ENCODE data around the gene C5AR2. TPM values are rescaled to one million over a fixed set of nuclear protein-coding genes. Genes with fewer than 3 reads are reported as not detected.
A peak's percentile ranks its signal among the peaks of the same experiment; 100 is the strongest.
"Not testable (repeated sequence)": the region's sequence is repeated elsewhere in the genome, so short reads cannot be mapped to it uniquely, and the experiment has no call there.

The C5AR2 gene
- total RNA-seq, 1 experiment from 2014 or later, result not detected

DNA sequence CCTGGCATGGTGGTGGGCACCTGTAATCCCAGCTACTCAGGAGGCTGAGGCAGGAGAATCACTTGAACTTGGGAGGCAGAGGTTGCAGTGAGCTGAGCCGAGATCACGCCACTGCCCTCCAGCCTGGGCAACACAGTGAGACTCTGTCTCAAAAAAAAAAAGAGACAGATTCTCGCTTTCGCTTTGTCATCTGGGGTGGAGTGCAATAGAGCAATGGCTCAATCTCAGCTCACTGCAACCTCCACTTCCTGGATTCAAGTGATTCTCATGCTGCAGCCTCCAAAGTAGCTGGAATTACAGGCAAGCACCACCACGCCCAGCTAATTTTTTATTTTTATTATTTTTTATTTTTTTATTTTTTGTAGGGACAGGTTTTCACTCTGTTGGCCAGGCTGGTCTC is 56.7 kb downstream of the C5AR2 start:
- DNase-seq; H2AFZ ChIP-seq (ENCODE audit: low read length); H3K9ac ChIP-seq (ENCODE audit: low read length); H3K9me2 ChIP-seq (replicated peaks; ENCODE audit: insufficient read depth, low read length); H3K79me2 ChIP-seq (ENCODE audit: low read length); H3K27me3 ChIP-seq (ENCODE audit: low read length); H3K27ac ChIP-seq (ENCODE audit: low read length); H4K20me1 ChIP-seq (ENCODE audit: insufficient read depth, low read depth, low read length); H3K36me3 ChIP-seq (ENCODE audit: insufficient read depth, low read length); H3K4me2 ChIP-seq (ENCODE audit: low read depth, low read length, poor library complexity, severe bottlenecking); H3K4me3 ChIP-seq (ENCODE audit: low read length); H3K4me1 ChIP-seq (ENCODE audit: low read length); H3K9me3 ChIP-seq (ENCODE audit: low read length): not testable (repeated sequence)

DNA sequence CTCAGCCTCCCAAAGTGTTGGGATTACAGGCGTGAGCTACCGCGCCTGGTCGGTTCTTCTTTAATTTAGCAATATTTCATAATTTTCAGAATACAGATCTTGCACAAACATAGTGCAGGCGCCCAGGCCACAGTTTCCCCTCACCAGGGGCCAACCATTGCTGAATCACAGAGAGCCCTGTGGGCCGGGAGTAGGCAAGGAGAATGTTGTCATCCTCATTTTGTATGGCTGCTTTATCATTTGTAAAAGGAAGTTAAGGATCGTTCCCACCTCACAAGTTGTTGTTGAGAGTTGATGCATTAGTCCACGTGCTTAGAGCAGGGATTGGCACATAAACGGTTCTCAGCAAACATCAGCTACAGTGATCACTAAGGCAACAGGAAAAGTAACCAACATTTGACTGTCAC is 57.2 kb downstream of the C5AR2 start:
- H4K20me1 ChIP-seq (ENCODE audit: insufficient read depth, low read depth, low read length), result no peaks in the 10 kb centered on the region
- no peaks in the 10 kb centered on the region for H3K36me3 ChIP-seq (ENCODE audit: insufficient read depth, low read length)
- no peaks in the 10 kb centered on the region for H3K9me2 ChIP-seq (replicated peaks; ENCODE audit: insufficient read depth, low read length)
- H3K4me2 ChIP-seq (ENCODE audit: low read depth, low read length, poor library complexity, severe bottlenecking), result no peak overlapping the region
- H3K9ac ChIP-seq (ENCODE audit: low read length), result no peak overlapping the region
- H3K27me3 ChIP-seq (ENCODE audit: low read length), result no peaks in the 10 kb centered on the region
- peaks cover 5% of the 10 kb centered on the region for H3K4me1 ChIP-seq (ENCODE audit: low read length)
- no peaks in the 10 kb centered on the region for H3K79me2 ChIP-seq (ENCODE audit: low read length)
- no peak overlapping the region for H3K4me3 ChIP-seq (ENCODE audit: low read length)
- no peak overlapping the region for H2AFZ ChIP-seq (ENCODE audit: low read length)
- no peak overlapping the region for H3K27ac ChIP-seq (ENCODE audit: low read length)
- no peak for DNase-seq
- H3K9me3 ChIP-seq (ENCODE audit: low read length), result no peaks in the 10 kb centered on the region

DNA sequence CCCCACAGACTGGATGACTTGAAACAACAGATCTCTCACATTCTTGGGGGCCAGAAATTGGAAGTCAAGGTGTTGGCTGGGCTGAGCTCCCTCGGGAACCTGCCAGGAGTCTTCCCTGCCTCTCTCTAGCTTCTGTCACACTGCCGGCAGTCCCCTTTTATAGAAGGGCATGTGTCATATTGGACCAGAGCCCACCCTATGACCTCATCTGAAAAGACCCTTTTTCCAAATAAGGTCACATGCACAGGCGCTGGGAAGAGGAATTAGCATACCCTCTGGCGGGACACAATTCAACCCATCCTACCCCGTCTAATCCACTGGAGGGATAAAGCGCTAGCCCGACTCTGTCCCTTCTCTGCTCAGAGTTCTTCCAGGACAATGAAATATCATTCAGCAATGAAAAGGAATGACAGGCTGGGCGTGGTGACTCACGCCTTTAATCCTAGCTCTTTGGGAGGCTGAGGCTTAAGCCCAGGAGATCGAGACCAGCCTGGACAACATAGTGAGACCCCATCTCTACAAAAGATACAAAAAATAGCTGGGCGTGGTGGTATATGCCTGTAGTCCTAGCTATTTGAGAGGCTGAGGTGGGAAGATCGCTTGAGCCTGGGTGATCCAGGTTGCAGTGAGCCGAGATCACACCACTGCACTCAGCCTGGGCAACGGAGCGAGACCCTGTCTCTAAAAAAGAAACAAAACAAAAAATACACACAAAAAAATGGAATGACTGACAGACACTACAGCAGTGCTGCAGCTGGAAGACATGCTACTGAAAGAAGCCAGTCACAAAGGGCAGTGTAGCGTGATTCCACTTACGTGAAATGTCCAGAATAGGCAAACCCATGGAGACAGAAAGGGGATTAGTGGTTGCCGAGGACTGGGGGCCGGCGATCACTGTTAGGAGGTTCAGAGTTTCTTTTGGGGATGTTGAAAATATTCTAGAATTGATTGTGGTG is 58.8 kb downstream of the C5AR2 start:
- Histone ChIP-seq H3K4me2 (ENCODE audit: low read depth, low read length, poor library complexity, severe bottlenecking) (no peak overlapping the region), H3K79me2 (ENCODE audit: low read length) (no peaks in the 10 kb centered on the region), H3K9me2 (replicated peaks; ENCODE audit: insufficient read depth, low read length) (no peaks in the 10 kb centered on the region), H3K4me3 (ENCODE audit: low read length) (no peak overlapping the region), H3K4me1 (ENCODE audit: low read length) (peaks cover 5% of the 10 kb centered on the region), H2AFZ (ENCODE audit: low read length) (no peak overlapping the region), H3K36me3 (ENCODE audit: insufficient read depth, low read length) (no peaks in the 10 kb centered on the region), H3K27ac (ENCODE audit: low read length) (0 out of 2 replicates have a peak overlapping the region, but pooled peaks have one; percentile 18), H3K9ac (ENCODE audit: low read length) (no peak overlapping the region), H3K27me3 (ENCODE audit: low read length) (no peaks in the 10 kb centered on the region), H4K20me1 (ENCODE audit: insufficient read depth, low read depth, low read length) (no peaks in the 10 kb centered on the region), H3K9me3 (ENCODE audit: low read length) (no peaks in the 10 kb centered on the region)
- no peak for DNase-seq

DNA sequence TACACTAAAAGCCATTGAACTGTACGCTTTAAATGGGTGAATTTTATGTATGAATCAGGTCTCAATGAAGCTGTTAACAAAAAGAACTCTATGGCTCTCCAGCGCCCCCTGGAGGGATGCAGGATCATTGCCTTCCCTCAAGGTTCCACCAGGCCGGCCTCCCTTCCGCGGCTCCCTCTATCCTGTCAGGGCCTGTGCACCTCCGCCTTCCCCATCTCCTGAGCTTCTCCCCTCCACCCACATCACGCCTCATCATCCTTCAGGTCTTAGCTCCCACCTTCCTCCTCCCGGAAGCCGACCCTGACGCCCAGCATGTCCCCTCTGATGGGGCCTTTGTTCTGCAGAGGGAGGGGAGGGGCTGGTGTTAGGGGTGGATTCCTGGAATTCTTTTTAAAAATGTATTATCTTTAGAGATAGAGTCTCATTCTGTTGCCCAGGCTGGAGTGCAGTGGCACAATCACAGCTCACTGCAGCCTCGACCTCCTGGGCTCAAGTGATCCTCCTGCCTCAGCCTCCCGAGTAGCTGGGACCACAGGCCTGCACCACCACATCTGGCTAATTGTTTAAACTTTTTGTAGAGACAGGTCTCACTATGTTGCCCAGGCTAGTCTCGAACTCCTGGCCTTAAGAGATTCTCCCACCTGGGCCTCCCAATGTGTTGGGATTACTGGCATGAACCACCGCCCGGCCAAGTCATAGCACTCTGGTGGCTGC is 59.7 kb downstream of the C5AR2 start:
- no peaks in the 10 kb centered on the region for H3K9me3 ChIP-seq (ENCODE audit: low read length)
- no peaks in the 10 kb centered on the region for H3K36me3 ChIP-seq (ENCODE audit: insufficient read depth, low read length)

More for the DNA sequence above, 59.7 kb downstream of the C5AR2 start:
- H3K4me1 ChIP-seq (ENCODE audit: low read length), result peaks cover 5% of the 10 kb centered on the region
- H3K4me2 ChIP-seq (ENCODE audit: low read depth, low read length, poor library complexity, severe bottlenecking), result no peak overlapping the region
- H3K27ac ChIP-seq (ENCODE audit: low read length), result no peak overlapping the region
- no peaks in the 10 kb centered on the region for H3K27me3 ChIP-seq (ENCODE audit: low read length)
- H3K4me3 ChIP-seq (ENCODE audit: low read length), result no peak overlapping the region
- peak; percentile 89 for DNase-seq
- H4K20me1 ChIP-seq (ENCODE audit: insufficient read depth, low read depth, low read length), result no peaks in the 10 kb centered on the region
- no peak overlapping the region for H2AFZ ChIP-seq (ENCODE audit: low read length)
- no peaks in the 10 kb centered on the region for H3K79me2 ChIP-seq (ENCODE audit: low read length)
- no peaks in the 10 kb centered on the region for H3K9me2 ChIP-seq (replicated peaks; ENCODE audit: insufficient read depth, low read length)
- H3K9ac ChIP-seq (ENCODE audit: low read length), result no peak overlapping the region

Other genes starting within 250 kb of the C5AR2 start
- 13.0 and 29.4 TPM in 2 replicates for gene ZC3H4, start 218.4 kb upstream of the C5AR2 start, total RNA-seq (2014; rRNA removed; shearing (Covaris generic); ENCODE audit: low replicate concordance)
- gene SAE1, start 201.3 kb upstream of the C5AR2 start, total RNA-seq (2014; rRNA removed; shearing (Covaris generic); ENCODE audit: low replicate concordance), result 47.5 and 83.0 TPM in 2 replicates
- gene BBC3, start 101.0 kb upstream of the C5AR2 start, total RNA-seq (2014; rRNA removed; shearing (Covaris generic); ENCODE audit: low replicate concordance), result 4.0 and 8.9 TPM in 2 replicates
- 2.2 and 7.1 TPM in 2 replicates for gene CCDC9, start 75.7 kb upstream of the C5AR2 start, total RNA-seq (2014; rRNA removed; shearing (Covaris generic); ENCODE audit: low replicate concordance)
- 4.6 and 8.4 TPM in 2 replicates for gene INAFM1, start 57.3 kb upstream of the C5AR2 start, total RNA-seq (2014; rRNA removed; shearing (Covaris generic); ENCODE audit: low replicate concordance)
- 0.11 and 0.41 TPM in 2 replicates for gene C5AR1, start 22.3 kb upstream of the C5AR2 start, total RNA-seq (2014; rRNA removed; shearing (Covaris generic); ENCODE audit: low replicate concordance)
- 17.4 and 41.5 TPM in 2 replicates for gene DHX34, start 17.1 kb downstream of the C5AR2 start, total RNA-seq (2014; rRNA removed; shearing (Covaris generic); ENCODE audit: low replicate concordance)
- 3.3 and 11.2 TPM in 2 replicates for gene MEIS3, start 87.4 kb downstream of the C5AR2 start, total RNA-seq (2014; rRNA removed; shearing (Covaris generic); ENCODE audit: low replicate concordance)
- 0.22 TPM in 1 of 2 replicates, not detected in the other for gene SLC8A2, start 139.7 kb downstream of the C5AR2 start, total RNA-seq (2014; rRNA removed; shearing (Covaris generic); ENCODE audit: low replicate concordance)
- 6.2 and 11.1 TPM in 2 replicates for gene KPTN, start 152.0 kb downstream of the C5AR2 start, total RNA-seq (2014; rRNA removed; shearing (Covaris generic); ENCODE audit: low replicate concordance)
- 60.8 and 88.9 TPM in 2 replicates for gene NAPA, start 182.9 kb downstream of the C5AR2 start, total RNA-seq (2014; rRNA removed; shearing (Covaris generic); ENCODE audit: low replicate concordance)
- gene ZNF541, start 241.0 kb downstream of the C5AR2 start, total RNA-seq (2014; rRNA removed; shearing (Covaris generic); ENCODE audit: low replicate concordance), result not detected in 2 replicates